Endothelial cell of umbilical vein (primary cell): ENCODE data around the gene UGT2B15.

Experiments used
- CTCF ChIP-seq, 2 donors: IDR thresholded peaks; 1 replicate in 1 of 2; 2 replicates in 1 of 2; pipeline ENCODE4 v1.5.1; 2011; ENCODE audit warnings: low read length in 2 of 2, mild to moderate bottlenecking in 2 of 2, moderate library complexity in 2 of 2, control low read depth in 1 of 2, inconsistent platforms in 1 of 2, low read depth in 1 of 2; ENCODE audit not compliant: insufficient read depth in 1 of 2; ENCODE audit errors: extremely low read depth in 1 of 2
- EZH2 ChIP-seq: IDR thresholded peaks from 2 replicates; pipeline ENCODE4 v1.6.1; 2012; ENCODE audit warnings: borderline replicate concordance, low read depth, mild to moderate bottlenecking, moderate library complexity, low read length, inconsistent platforms; ENCODE audit not compliant: severe bottlenecking
- FOS ChIP-seq: IDR thresholded peaks from 2 replicates; pipeline ENCODE4 v1.6.1; 2011; ENCODE audit warnings: mild to moderate bottlenecking, low read length, moderate library complexity, borderline replicate concordance; ENCODE audit not compliant: insufficient read depth
- MAX ChIP-seq: IDR thresholded peaks from 2 replicates; pipeline ENCODE4 v1.6.1; 2011; ENCODE audit not compliant: insufficient read depth, insufficient read length
- POLR2A ChIP-seq: IDR thresholded peaks from 2 replicates; pipeline ENCODE4 v1.6.1; 2012; ENCODE audit warnings: low read depth, mild to moderate bottlenecking, control low read depth, low read length
- POLR2AphosphoS5 ChIP-seq: IDR thresholded peaks from 2 replicates; pipeline ENCODE4 v1.6.1; 2012; ENCODE audit warnings: low read depth, mild to moderate bottlenecking, control low read depth, low read length, moderate library complexity; ENCODE audit not compliant: insufficient read depth

- TF ChIP-seq FOS (no peak), POLR2AphosphoS5 (no peak), CTCF (IDR thresholded peaks at IDR 0.05; ENCODE audit: extremely low read depth in 1 of 2, insufficient read depth in 1 of 2, low read depth in 1 of 2, low read length in 2 of 2) (no peak), POLR2A (no peak), EZH2 (no peak), MAX (no peak)
These were observed 53.3 kb downstream of the UGT2B15 start for GRCh38 chr4:68617003-68617698.
